ENCODE measurements around the gene HTT-AS. TPM values are rescaled to one million over a fixed set of nuclear protein-coding genes. Genes with fewer than 3 reads are reported as not detected.
A peak's percentile ranks its signal among the peaks of the same experiment; 100 is the strongest.
"Not testable (repeated sequence)": the region's sequence is repeated elsewhere in the genome, so short reads cannot be mapped to it uniquely, and the experiment has no call there.

Gene HTT-AS
- total RNA-seq, 2 donors from 2014 or later, result not detected

GRCh38 chr4:3070709-3071500 is 3.4 kb downstream of the HTT-AS start:
- no peak overlapping the region for H3K27ac Mint-ChIP-seq
- H3K9me3 Mint-ChIP-seq, result no peaks in the 10 kb centered on the region
- no peak for DNase-seq (ENCODE audit: low spot score in 2 of 2)
- no peak for ATAC-seq
- peaks cover 0 to 9% of the 10 kb centered on the region in 2 donors for H3K36me3 Mint-ChIP-seq

DNA sequence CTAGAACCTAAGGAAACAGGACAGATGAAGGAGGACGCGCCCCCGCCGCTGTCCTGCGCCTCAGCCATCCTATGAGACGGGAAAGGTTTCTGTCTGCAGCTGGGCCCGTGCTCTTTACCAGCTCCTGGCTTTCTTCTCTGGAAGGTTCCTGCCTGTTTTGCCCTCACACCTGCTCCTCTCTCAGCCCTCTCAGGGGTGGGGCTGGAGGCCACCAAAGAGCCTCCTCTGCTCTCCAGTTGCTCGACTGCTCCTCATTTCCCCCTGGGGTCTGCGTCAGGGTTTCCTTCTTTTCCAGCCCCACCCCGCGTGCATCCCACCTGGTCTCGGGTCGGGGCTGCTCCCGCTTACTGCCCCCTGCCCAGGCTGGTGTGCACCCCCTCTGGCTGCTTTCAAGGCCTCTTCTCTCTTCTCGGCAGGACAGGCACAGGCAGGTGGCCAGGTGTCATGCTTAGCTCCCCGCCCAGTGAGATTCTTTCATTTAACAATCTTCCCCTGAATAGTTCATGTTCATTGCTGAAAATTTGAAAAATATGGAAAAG is 4.6 kb downstream of the HTT-AS start:
- peaks cover 0 to 5% of the 10 kb centered on the region in 2 donors for H3K9me3 Mint-ChIP-seq
- H3K36me3 Mint-ChIP-seq, result peaks cover 0 to 6% of the 10 kb centered on the region in 2 donors
- ATAC-seq, result no peak
- no peak overlapping the region for H3K27ac Mint-ChIP-seq
- DNase-seq (ENCODE audit: low spot score in 2 of 2), result no peak

DNA sequence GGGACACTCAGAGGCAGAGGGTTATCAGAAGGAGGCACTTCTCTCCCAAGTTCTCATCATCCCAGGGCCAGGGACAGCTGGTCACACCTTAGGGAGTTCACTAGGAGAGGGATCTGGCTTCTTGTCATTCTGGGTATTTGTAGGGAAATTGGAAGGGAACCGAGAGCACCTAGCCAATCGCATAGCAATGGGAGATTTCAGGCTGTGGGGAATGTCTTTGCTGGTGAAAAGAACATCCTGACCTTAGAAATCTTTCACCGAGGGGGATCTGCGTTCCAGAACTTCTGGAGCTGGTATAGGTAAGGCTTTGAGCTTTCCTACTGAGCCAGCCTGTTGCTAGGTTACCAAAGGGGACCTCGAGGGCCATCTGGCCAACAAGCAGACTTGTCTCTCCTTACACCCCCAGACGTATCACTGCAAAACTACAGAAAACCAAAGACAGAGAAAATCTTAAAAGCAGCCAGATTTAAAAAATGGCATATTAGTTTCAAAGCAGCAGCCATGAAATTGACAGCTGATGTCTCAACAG is 6.8 kb downstream of the HTT-AS start:
- ATAC-seq, result no peak
- peaks cover 0 to 5% of the 10 kb centered on the region in 2 donors for H3K9me3 Mint-ChIP-seq
- no peak for DNase-seq (ENCODE audit: low spot score in 2 of 2)

DNA sequence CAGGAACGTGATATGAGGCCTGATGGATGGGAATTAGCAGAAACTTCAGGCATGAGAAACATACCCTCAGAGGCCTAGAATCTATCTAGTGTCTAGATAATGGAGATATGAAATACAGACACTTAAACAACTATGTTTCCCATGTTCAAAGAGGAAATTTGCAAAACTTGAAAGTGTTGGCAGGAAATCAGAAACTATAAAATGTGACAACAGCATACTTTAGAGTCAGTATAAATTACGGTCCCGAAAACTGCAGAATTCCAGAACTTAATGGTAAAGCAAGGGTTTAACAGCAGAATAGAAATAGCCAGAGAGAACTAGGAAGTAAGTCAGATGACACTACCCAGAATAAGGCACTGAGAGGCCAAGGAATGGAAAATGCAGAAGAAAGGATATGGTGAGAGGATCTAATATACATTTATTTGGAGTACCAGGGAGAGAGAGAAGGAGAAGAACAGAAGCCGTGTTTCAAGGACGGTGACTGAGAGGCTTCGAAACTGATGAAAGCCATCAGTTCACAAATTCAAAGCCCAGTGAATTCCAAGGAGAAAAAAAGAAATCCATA is 7.4 kb downstream of the HTT-AS start:
- no peak overlapping the region for H3K27ac Mint-ChIP-seq
- ATAC-seq, result no peak
- DNase-seq (ENCODE audit: low spot score in 2 of 2), result no peak
- H3K9me3 Mint-ChIP-seq, result peaks cover 0 to 5% of the 10 kb centered on the region in 2 donors
- peaks cover 0 to 6% of the 10 kb centered on the region in 2 donors for H3K36me3 Mint-ChIP-seq

More for the DNA sequence above, 6.8 kb downstream of the HTT-AS start:
- no peak overlapping the region for H3K27ac Mint-ChIP-seq
- peaks cover 0 to 6% of the 10 kb centered on the region in 2 donors for H3K36me3 Mint-ChIP-seq

- H3K36me3 Mint-ChIP-seq, result peaks cover 0 to 6% of the 10 kb centered on the region in 2 donors
- DNase-seq (ENCODE audit: low spot score in 2 of 2) (no peak), ATAC-seq (no peak)
- no peak overlapping the region for H3K27ac Mint-ChIP-seq
- H3K9me3 Mint-ChIP-seq, result peaks cover 0 to 5% of the 10 kb centered on the region in 2 donors
These were observed 8.8 kb downstream of the HTT-AS start for GRCh38 chr4:3065551-3065950.

GRCh38 chr4:3062471-3062870 is 11.9 kb downstream of the HTT-AS start:
- DNase-seq (ENCODE audit: low spot score in 2 of 2), result no peak
- ATAC-seq, result no peak
- Mint-ChIP-seq H3K27ac (no peak overlapping the region), H3K36me3 (peaks cover 0 to 6% of the 10 kb centered on the region in 2 donors), H3K9me3 (peaks cover 0 to 5% of the 10 kb centered on the region in 2 donors)

DNA sequence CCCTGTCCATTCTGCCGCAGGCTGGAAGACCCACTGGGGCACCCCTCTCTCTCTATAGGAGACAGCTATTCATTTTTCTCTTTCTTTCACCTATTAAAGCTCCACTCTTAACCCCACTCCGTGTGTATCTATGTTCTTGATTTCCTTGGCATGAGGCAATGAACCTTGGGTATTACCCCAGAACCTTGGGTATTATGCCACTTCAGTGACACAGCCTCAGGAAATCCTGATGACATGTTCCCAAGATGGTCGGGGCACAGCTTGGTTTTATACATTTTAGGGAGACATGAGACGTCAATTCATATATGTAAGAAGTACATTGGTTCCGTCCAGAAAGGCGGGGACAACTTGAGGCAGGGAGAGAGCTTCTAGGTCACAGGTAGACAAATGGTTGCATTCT is 13.4 kb downstream of the HTT-AS start:
- Mint-ChIP-seq H3K9me3 (peaks cover 0 to 11% of the 10 kb centered on the region in 2 donors), H3K27ac (no peak overlapping the region), H3K36me3 (peaks cover under 1 to 19% of the 10 kb centered on the region in 2 donors)
- ATAC-seq, result no peak
- no peak for DNase-seq (ENCODE audit: low spot score in 2 of 2)

GRCh38 chr4:3059943-3060342 is 14.4 kb downstream of the HTT-AS start:
- peaks cover 6 to 20% of the 10 kb centered on the region in 2 donors for H3K36me3 Mint-ChIP-seq
- DNase-seq (ENCODE audit: low spot score in 2 of 2), result no peak
- H3K27ac Mint-ChIP-seq, result no peak overlapping the region
- H3K9me3 Mint-ChIP-seq, result peaks cover 0 to 12% of the 10 kb centered on the region in 2 donors
- ATAC-seq, result no peak

GRCh38 chr4:3054169-3054759 is 20.1 kb downstream of the HTT-AS start:
- Mint-ChIP-seq H3K27ac (no peak overlapping the region), H3K9me3 (peaks cover 3 to 18% of the 10 kb centered on the region in 2 donors), H3K36me3 (peaks cover 6 to 27% of the 10 kb centered on the region in 2 donors)
- DNase-seq (ENCODE audit: low spot score in 2 of 2) (no peak), ATAC-seq (no peak)

DNA sequence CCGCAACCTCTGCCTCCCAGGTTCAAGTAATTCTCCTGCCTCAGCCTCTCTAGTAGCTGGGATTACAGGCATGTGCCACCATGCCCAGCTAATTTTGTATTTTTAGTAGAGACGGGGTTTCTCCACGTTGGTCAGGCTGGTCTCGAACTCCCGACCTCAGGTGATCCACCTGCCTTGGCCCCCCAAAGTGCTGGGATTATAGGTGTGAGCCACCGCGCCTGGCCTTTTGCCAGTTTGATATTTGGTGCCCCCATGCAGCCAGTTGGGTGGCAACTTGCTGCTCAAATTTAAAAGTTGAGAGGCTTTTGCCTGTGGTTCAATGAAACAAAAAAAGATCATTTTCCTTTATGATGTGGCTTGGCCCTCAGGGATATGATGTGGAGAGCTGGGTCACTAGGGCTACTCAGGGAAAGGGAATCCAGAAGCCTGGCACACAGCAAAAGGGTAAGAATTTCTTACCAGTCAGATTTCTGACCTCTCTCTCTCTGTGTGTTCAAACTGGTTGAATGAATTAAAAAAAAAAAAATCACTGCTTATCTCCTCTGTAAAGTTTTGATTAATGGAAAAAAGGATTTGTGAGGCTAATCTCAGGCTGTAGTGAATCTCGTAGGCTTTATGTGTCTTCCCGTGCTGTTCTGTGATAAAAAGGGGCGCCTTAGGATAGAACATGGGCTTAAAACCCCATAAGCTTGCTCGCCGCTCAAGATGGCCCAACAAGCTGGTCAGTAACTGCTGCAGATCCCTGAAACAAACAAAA is 23.0 kb downstream of the HTT-AS start:
- Mint-ChIP-seq H3K36me3 (peaks cover 6 to 18% of the 10 kb centered on the region in 2 donors), H3K9me3 (peaks cover 3 to 12% of the 10 kb centered on the region in 2 donors)
- not testable (repeated sequence) for ATAC-seq; DNase-seq (ENCODE audit: low spot score in 2 of 2); H3K27ac Mint-ChIP-seq

- Mint-ChIP-seq H3K27ac (peak overlapping the region; percentile 77 to 89), H3K36me3 (peaks cover 0 to 9% of the 10 kb centered on the region in 2 donors), H3K9me3 (no peaks in the 10 kb centered on the region)
- ATAC-seq, result peak; percentile 99 to 100
- DNase-seq (ENCODE audit: low spot score in 2 of 2), result peak; percentile 79 to 95
These were observed 26.7 kb downstream of the HTT-AS start for GRCh38 chr4:3047464-3048286.

GRCh38 chr4:3046623-3047022 is 27.7 kb downstream of the HTT-AS start:
- Mint-ChIP-seq H3K27ac (no peak overlapping the region), H3K36me3 (peaks cover 5 to 15% of the 10 kb centered on the region in 2 donors), H3K9me3 (no peaks in the 10 kb centered on the region)
- ATAC-seq, result no peak
- DNase-seq (ENCODE audit: low spot score in 2 of 2), result no peak

- DNase-seq (ENCODE audit: low spot score in 2 of 2) (no peak), ATAC-seq (no peak)
- no peaks in the 10 kb centered on the region for H3K9me3 Mint-ChIP-seq
- H3K27ac Mint-ChIP-seq, result peak overlapping the region in 1 of 2 donors; percentile 63
- peaks cover 5 to 15% of the 10 kb centered on the region in 2 donors for H3K36me3 Mint-ChIP-seq
These were observed 28.2 kb downstream of the HTT-AS start for GRCh38 chr4:3046162-3046561.

DNA sequence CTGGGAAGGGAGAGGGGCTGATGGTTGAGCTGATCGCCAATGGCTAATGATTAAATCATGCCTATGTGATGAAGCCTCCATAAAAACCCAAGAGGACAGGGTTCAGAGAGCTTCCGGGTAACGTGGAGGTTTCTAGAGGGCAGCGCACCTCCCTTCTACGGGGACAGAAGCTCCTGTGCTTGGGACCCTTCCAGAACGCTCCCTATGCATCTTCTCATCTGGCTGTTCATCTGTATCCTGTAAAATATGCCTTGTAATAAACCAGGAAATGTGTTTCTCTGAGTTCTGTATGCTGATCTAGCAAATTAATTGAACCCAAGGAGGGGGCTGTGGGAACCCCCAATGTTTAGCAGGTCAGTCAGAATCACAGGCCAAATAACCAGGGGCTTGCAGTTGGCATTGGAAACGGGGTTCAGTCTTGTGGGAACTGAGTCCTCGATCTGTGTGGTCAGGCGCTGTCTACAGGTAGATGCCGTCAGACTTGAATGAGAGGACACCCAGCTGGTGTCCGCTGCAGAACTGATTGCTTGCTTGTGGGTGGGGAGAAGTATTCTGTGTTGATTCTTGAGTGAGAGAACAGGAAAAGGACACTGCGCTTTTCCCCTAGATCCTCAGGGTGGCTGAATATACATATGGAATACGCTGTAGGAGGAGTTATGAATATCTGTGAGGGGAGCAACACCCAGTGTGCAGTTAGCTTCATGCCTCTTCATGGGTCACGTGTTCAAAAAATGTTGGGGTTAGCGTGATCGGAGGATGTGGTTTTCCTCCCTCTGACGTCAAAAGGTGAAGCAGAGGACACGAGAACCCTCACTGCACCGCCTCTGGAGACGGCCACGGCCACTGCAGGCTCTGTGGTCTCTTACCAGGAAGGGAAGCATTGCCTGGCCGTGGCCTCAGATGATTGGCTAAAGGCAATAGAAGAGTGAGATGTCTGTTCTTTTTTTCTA is 29.2 kb downstream of the HTT-AS start:
- peak; percentile 36 to 85 for DNase-seq (ENCODE audit: low spot score in 2 of 2)
- Mint-ChIP-seq H3K9me3 (no peaks in the 10 kb centered on the region), H3K36me3 (peaks cover 5 to 15% of the 10 kb centered on the region in 2 donors), H3K27ac (peak overlapping the region; percentile 44 to 63)
- ATAC-seq, result peak in 1 of 2 donors; percentile 52
